WI38 (cell line): ENCODE results near the gene PSMB4.
"Not testable (repeated sequence)": the region's sequence is repeated elsewhere in the genome, so short reads cannot be mapped to it uniquely, and the experiment has no call there.

ENCODE experiments used
- H3K4me3 ChIP-seq: 2 replicates; pipeline ENCODE4 v1.5.1; 2011; ENCODE audit warnings: low read depth, mild to moderate bottlenecking, control low read depth, low read length
- CTCF ChIP-seq: IDR thresholded peaks from 2 replicates; pipeline ENCODE4 v1.5.1; 2012; ENCODE audit warnings: low read depth, mild to moderate bottlenecking, control low read depth, low read length

The PSMB4 gene

GRCh38 chr1:151393583-151393982 is 5.8 kb upstream of the PSMB4 start:
- TF ChIP-seq CTCF, result no peak
- no peak overlapping the region for H3K4me3 ChIP-seq

GRCh38 chr1:151396265-151396664 is 3.1 kb upstream of the PSMB4 start:
- H3K4me3 ChIP-seq, result not testable (repeated sequence)

GRCh38 chr1:151401125-151401788 is 1.9 kb downstream of the PSMB4 start:
- 0 out of 2 replicates have a peak overlapping the region, but pooled peaks have one; percentile 7 for H3K4me3 ChIP-seq
- TF ChIP-seq CTCF, result no peak

GRCh38 chr1:151401860-151402259 is 2.5 kb downstream of the PSMB4 start:
- H3K4me3 ChIP-seq, result no peak overlapping the region
- TF ChIP-seq CTCF, result no peak

- no peak overlapping the region for H3K4me3 ChIP-seq
- TF ChIP-seq CTCF, result no peak
Observed at GRCh38 chr1:151402764-151403163, 3.4 kb downstream of the PSMB4 start.

- no peak for TF ChIP-seq CTCF
- H3K4me3 ChIP-seq, result no peak overlapping the region
Observed at GRCh38 chr1:151403612-151404011, 4.2 kb downstream of the PSMB4 start.

- TF ChIP-seq CTCF, result no peak
- H3K4me3 ChIP-seq, result no peak overlapping the region
Observed at GRCh38 chr1:151405187-151405951, 6.0 kb downstream of the PSMB4 start.
